GM12891 (cell line): ENCODE results near the gene TCFL5.

Experiments used
- DNase-seq: peaks from one replicate; pipeline ENCODE4 v3.0.0; 2011; ENCODE audit warnings: low spot score; ENCODE audit not compliant: insufficient read length
- FAIRE-seq: peaks from 2 replicates; lab custom pipeline; 2011; peaks lifted over from hg19 to GRCh38; lab: Jason Lieb, UNC
- PAX5 ChIP-seq: IDR thresholded peaks from 2 replicates; pipeline ENCODE4 v1.6.1; 2011; ENCODE audit warnings: low read length, moderate library complexity, mild to moderate bottlenecking; ENCODE audit not compliant: insufficient read depth, severe bottlenecking
- POLR2A ChIP-seq: IDR thresholded peaks from 2 replicates; pipeline ENCODE4 v1.6.1; 2011; ENCODE audit warnings: low read depth, low read length, control low read depth
- POLR2AphosphoS5 ChIP-seq: IDR thresholded peaks from 2 replicates; pipeline ENCODE4 v1.6.1; 2011; ENCODE audit warnings: low read depth, low read length, control low read depth
- POU2F2 ChIP-seq: IDR thresholded peaks from 2 replicates; pipeline ENCODE4 v1.6.1; 2011; ENCODE audit warnings: low read depth, mild to moderate bottlenecking, control low read depth, low read length, moderate library complexity
- SPI1 ChIP-seq: IDR thresholded peaks from 2 replicates; pipeline ENCODE4 v1.6.1; 2011; ENCODE audit warnings: low read depth, low read length, control low read depth
- TAF1 ChIP-seq: IDR thresholded peaks from 2 replicates; pipeline ENCODE4 v1.6.1; 2011; ENCODE audit warnings: low read depth, low read length, control low read depth

TCFL5 gene

DNA sequence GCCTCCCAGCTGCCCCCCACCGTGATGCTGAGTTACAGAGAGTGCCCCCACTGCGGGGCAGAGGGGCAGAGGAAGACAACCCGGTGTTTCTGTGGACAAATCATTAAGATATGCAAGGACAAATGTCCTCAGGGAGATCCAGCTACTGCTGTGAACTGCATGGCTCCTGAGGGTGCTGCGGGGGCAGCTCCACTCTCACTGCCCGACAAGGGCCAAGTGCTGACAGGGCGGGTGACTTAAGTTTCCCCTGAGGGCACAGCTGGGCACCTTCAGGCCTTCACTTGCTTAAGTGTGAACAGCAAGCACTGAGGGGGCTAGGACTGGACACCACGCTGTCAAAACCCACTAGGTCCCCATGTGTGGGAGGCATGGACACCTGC lies 26.2 kb upstream of the TCFL5 start:
- no peak for FAIRE-seq
- TF ChIP-seq SPI1 (no peak), TAF1 (no peak), POLR2AphosphoS5 (no peak), PAX5 (no peak), POU2F2 (no peak), POLR2A (no peak)
- DNase-seq, result no peak

DNA sequence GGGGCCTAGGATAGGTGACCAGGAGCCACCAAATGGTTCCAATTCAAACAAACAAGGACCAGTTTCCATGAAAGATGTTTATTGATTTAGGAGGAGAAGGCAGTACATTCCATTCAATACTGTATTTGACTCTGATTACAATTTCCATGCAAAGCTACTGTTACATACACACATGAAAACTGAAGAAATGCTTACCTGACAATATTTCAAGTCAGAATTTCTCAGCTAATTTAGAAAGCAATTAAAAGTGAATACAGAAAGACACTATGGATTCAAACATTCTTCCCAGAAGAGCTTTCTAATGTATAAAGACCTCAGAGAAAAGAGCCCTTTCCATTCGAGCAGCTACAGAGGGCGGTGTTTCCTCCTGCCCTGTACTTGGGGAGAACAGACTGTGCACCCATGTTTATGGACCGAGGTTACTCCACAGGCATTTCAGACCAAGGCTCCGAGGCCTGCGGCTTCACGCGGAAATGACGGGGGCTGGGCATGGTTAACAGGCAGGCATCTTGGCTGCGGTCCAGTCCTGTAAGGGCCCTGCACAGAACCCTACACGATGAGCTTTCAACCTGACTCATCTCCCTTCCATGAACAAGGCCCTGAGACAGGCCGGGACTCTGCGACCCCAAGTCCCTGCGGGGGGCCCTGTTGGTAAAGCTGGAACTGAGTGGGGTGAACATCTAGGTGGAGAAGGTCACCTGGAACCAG lies 25.7 kb upstream of the TCFL5 start:
- DNase-seq (no peak), FAIRE-seq (no peak)
- TF ChIP-seq POU2F2, result no peak

DNA sequence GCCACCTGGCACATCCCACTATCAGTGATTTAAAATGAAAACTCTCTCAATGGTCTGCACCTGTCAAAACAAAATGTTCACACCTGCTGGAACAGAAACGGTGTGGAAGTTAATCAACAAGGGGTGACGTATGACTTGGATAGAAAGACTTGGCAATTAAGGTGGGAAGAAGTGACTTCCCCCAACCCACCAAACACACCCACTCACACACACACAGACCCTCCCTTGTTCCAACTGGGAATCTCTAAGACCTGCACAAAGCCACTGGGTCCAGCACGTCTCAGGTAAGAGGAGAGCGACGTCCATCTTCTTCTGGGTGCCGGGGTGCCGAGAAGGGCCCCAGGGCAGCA lies 25.1 kb upstream of the TCFL5 start:
- no peak for DNase-seq
- TF ChIP-seq TAF1 (no peak), SPI1 (no peak), POLR2AphosphoS5 (no peak), POU2F2 (no peak), PAX5 (no peak), POLR2A (no peak)
- FAIRE-seq, result no peak

DNA sequence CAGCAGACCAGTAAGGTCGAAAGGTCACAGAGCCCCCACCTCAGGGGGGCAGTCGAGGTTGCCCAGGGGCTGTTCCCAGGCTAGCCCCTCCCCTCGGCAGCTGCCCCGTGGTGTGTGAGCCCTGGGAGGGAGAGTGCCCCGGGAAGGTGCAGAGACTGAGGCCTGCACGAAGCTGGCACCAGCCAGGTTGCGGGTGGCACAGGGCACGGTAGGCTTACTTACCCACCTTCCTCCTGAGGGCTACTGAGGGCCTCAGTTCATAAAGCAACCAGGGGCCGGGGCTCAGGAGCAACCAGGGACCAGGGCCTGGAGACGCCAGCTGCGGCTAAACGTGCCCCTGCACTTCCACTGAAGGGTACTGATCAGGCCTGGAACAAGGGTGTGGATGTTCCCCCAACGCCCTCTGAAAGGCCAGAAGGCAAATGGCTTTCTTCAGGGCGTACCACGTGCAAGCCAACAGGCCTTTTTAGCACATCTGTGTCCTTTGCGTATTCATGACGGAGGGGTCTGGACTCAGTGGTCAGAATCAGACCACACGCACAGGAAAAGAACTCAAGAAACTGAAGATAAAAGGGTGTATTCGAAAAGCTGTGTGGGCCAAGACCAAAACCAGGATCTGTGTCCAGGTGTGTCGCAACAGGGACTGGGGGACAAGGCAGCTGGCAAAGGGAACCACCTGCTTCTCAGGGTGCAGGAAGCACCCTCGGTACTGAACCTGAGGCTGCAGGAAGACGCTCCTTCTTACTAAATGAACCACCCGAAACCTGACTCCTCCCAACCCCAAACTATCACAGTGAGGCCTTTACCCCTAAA lies 24.5 kb upstream of the TCFL5 start:
- DNase-seq (no peak), FAIRE-seq (no peak)
- no peak for TF ChIP-seq PAX5
- TF ChIP-seq POLR2A, result no peak

DNA sequence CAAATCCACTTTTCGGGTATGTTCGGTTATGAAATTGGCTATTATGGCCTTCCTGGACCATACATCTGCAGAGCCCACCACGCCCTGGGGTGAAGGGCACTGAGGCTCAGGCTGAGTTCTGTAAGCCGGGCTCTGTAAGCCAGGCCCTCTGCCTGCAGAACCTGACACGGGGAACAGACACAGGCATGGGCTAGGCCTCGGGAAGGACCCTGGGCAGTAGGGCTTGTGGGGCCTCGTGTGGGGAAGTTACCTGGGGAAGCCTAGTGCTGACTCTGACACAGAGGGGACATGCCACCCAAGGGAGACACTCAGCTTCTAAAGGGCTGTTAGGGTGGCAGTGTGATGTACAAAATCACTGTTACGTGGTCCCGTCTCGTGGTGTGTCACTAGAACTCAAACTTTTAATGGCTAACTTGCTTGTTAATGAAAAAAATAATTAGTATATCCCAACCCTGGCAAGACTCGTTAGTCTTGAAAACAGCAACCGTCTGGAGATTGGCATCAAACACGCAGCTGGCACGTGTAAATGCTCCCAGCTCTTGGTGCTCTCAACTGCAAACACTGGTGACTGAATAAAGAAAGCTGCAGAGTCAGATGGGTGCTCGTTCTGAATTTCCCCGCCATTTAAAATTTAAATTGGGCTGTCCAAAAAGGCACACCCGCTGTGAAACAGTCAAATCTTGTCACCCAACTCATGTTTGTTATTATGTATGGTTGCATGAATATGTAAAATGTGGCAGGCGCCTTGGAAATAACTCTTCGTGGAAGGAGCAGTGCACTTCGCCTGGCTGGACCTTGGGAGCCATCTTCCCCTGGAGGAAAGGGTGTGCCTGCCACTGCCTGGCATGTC lies 23.6 kb upstream of the TCFL5 start:
- no peak for FAIRE-seq
- DNase-seq, result no peak
- TF ChIP-seq SPI1, result no peak
- no peak for TF ChIP-seq TAF1
- TF ChIP-seq POU2F2, result no peak
- TF ChIP-seq PAX5, result no peak
- TF ChIP-seq POLR2A, result no peak
- TF ChIP-seq POLR2AphosphoS5, result no peak

DNA sequence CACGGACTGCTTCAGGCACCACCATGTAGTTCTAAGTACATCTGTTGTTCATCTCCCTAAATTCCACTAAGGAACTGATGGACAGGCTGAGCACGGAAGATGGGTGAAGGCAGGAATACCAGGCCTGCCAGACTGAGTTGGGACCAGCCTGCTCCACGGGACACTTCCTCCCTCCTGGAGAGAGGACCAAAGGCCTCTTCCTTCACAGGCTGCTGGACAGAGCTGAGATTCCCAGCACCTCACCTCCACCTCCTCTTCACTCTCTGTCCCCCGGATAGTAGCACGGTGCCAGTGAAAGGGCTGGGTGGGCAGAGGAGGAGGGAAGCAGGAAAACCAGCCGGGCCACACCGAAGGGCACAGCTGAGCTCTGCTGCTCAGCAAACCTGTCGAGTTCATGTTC lies 22.9 kb upstream of the TCFL5 start:
- DNase-seq, result no peak
- TF ChIP-seq POLR2AphosphoS5 (no peak), SPI1 (no peak), POU2F2 (no peak), TAF1 (no peak), POLR2A (no peak), PAX5 (no peak)
- FAIRE-seq, result no peak

DNA sequence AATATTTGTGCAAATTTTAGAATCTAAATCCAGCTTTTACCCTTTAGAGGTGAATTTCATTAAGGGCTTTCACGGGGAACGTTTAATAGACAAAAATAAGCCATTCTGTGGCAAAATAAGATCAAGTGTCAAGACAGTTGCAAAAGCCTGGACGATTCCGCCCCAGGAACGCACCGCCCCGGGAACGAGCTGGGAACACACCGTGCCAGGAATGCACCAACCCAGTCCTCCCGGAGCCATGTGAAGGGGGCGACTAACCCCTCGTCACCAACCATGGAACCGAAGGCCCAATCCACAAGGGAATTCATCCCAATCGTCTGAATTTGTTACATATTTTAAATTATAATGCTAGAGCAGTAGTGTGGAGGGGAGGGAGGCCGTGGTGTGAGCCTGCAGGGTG lies 20.8 kb upstream of the TCFL5 start:
- FAIRE-seq, result no peak
- DNase-seq, result no peak
- TF ChIP-seq POLR2A (no peak), POLR2AphosphoS5 (no peak), PAX5 (no peak), POU2F2 (no peak), SPI1 (no peak), TAF1 (no peak)

DNA sequence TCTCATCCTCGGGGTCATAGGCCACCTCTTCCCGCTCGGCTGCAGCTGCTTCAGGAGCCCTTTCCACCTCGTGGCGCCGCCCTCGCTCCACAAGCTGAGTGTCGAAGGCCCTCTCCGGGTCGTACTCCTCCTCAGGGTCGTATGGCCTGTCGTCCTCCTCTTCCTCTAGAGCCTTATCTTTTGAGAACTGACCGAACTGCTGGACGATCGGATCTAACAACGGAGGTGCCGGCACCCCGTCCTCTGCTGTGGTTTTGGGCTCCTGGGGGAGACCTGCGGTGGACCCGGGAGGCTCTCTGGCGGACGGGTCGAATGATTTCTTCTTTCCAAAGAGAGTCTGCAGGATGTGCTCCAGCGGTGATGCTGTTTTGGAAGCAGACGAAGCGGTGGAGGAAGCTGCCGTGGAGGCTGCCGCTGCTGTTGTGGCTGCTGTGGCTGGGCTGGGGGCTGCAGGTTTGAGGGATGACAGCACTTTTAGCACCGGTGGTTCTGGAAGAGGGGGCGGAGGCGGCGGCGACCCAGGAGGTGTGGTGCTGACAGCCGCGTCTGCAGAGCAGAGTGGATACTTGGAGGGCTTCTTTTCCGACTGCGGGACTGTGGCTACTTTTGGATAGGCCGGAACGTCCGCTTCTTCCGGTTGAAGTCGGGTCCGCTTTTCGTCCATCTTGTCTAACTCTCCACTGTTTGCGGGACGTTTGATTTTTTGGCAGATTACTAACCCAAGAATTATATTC lies 20.2 kb upstream of the TCFL5 start:
- TF ChIP-seq POLR2AphosphoS5 (no peak), POU2F2 (no peak)
- FAIRE-seq (no peak), DNase-seq (no peak)

DNA sequence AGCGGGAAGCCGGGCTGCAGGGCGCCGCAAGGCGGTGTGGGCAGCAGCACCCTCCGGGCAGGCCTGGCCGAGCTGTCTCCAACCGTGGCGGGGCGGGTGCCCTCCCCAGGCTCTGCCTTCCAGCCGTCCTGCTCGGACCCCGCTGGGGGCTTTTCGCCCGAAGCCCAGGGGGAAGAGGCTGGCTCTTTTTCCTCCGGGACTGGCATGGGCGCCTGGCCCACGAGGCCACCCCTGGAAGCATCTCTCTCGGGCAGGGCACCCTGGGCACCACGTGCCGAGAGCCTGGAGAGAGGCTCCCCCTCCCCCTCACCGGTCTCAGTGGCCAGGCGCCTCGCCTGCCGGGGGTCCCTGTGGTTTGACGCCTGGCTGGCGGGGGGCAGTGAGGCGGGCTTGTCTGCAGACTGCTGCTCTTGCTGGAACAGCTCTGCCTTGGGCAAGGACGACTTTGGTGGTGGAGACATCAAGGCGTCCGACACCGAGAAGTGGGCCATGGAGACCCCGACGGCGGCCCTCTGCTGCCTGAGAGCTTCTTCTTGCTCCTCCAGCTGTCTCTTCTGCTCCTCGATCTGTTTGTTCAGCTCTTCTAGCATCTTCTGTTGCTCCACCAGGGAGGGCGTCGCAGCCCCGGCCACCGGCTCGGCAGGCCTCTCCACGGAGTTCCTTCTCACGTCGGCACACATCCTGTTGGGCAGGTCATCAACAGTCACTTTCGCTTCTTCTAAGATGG lies 19.5 kb upstream of the TCFL5 start:
- DNase-seq (no peak), FAIRE-seq (no peak)
- TF ChIP-seq POLR2AphosphoS5 (no peak), PAX5 (no peak), SPI1 (no peak), POU2F2 (no peak), POLR2A (no peak), TAF1 (no peak)
